Measurements from ENCODE around the gene OVOL3.

GRCh38 chr19:36140304-36141038 is 29.5 kb downstream of the OVOL3 start:
- TF ChIP-seq CTCF (conservative IDR thresholded peaks at IDR 0.05; ENCODE audit: low read depth, low read length) (no peak), EZH2 (IDR thresholded peaks at IDR 0.05; ENCODE audit: borderline replicate concordance, low read depth, low read length, poor library complexity, severe bottlenecking) (no peak)

All from A673 (cell line).